SK-N-SH (cell line): ENCODE measurements around the gene FOXP2. TPM values are rescaled to one million over a fixed set of nuclear protein-coding genes. Genes with fewer than 3 reads are reported as not detected.

Source experiments
- CTCF ChIA-PET: fragments of 300-600, 350-600 bp; formaldehyde crosslinking; extraction: SDS; loops from one replicate; lab custom pipeline; 2021; lab: Yijun Ruan, JAX
- POLR2A ChIA-PET: fragments of 350-600 bp; sonication (Branson Sonifier 250); formaldehyde crosslinking; extraction: SDS; loops from one replicate; lab custom pipeline; 2020; ENCODE audit warnings: antibody characterized with exemption, inconsistent platforms; lab: Yijun Ruan, JAX
- DNase-seq: peaks from one replicate; pipeline ENCODE4 v3.0.0; 2012
- H2AFZ ChIP-seq: fragments of 200-600 bp; sonication (generic); 2 replicates; pipeline ENCODE4 v1.8.1; 2016; ENCODE audit warnings: antibody characterized with exemption, mild to moderate bottlenecking, low read depth
- H3F3A ChIP-seq: fragments of 200-600 bp; sonication (generic); replicated peaks from 2 replicates; pipeline ENCODE3; 2016; ENCODE audit warnings: antibody characterized with exemption, mild to moderate bottlenecking; ENCODE audit not compliant: insufficient read depth
- H3K27ac ChIP-seq, 2 experiments: fragments of 200-500 bp in 1 of 2; fragments of 200-600 bp in 1 of 2; sonication (Bioruptor generic) in 1 of 2; sonication (generic), shearing (Covaris generic) in 1 of 2; 2 replicates each; pipeline versions ENCODE4 v1.5.1 to v1.6.1; 2014 to 2016; ENCODE audit warnings: low read depth in 2 of 2, inconsistent platforms in 1 of 2, low read length in 1 of 2, mild to moderate bottlenecking in 1 of 2, mixed read lengths in 1 of 2
- H3K27me3 ChIP-seq: fragments of 200-600 bp; sonication (generic), shearing (Covaris generic); 2 replicates; pipeline ENCODE4 v1.6.1; 2016; ENCODE audit warnings: mixed run types; ENCODE audit not compliant: insufficient read depth
- H3K36me3 ChIP-seq, 2 experiments: fragments of 200-500 bp in 1 of 2; fragments of 200-600 bp in 1 of 2; sonication (Bioruptor generic) in 1 of 2; sonication (generic) in 1 of 2; replicated peaks in 1 of 2; 2 replicates each; pipeline versions ENCODE3 to v1.5.1; 2014 to 2016; ENCODE audit warnings: low read length in 1 of 2, mild to moderate bottlenecking in 1 of 2; ENCODE audit not compliant: insufficient read depth in 2 of 2, control insufficient read depth in 1 of 2
- H3K4me1 ChIP-seq, 2 experiments: fragments of 200-500 bp in 1 of 2; fragments of 200-600 bp in 1 of 2; sonication (Bioruptor generic) in 1 of 2; sonication (generic), shearing (Covaris generic) in 1 of 2; 2 replicates each; pipeline versions ENCODE4 v1.5.1 to v1.6.1; 2014 to 2016; ENCODE audit warnings: low read depth in 1 of 2, low read length in 1 of 2, mixed run types in 1 of 2; ENCODE audit not compliant: insufficient read depth in 2 of 2, control insufficient read depth in 1 of 2
- H3K4me2 ChIP-seq: fragments of 200-600 bp; sonication (generic), shearing (Covaris generic); 2 replicates; pipeline ENCODE4 v1.6.1; 2017; ENCODE audit warnings: mixed run types
- H3K4me3 ChIP-seq, 2 experiments: fragments of 200-500 bp in 1 of 2; fragments of 200-600 bp in 1 of 2; sonication (Bioruptor generic) in 1 of 2; sonication (generic), shearing (Covaris generic) in 1 of 2; 2 replicates each; pipeline versions ENCODE4 v1.5.1 to v1.8.1; 2014 to 2016; ENCODE audit warnings: low read depth in 2 of 2, inconsistent platforms in 1 of 2, low read length in 1 of 2, mild to moderate bottlenecking in 1 of 2, mixed read lengths in 1 of 2, moderate library complexity in 1 of 2
- H3K79me2 ChIP-seq: fragments of 200-600 bp; sonication (generic); 2 replicates; pipeline ENCODE4 v1.8.1; 2017; ENCODE audit warnings: mild to moderate bottlenecking; ENCODE audit not compliant: insufficient read depth
- H3K9ac ChIP-seq: fragments of 200-600 bp; sonication (generic); 2 replicates; pipeline ENCODE4 v1.6.1; 2017; ENCODE audit warnings: mixed run types
- H3K9me2 ChIP-seq: fragments of 200-600 bp; sonication (generic); 2 replicates; pipeline ENCODE4 v1.6.1; 2017; ENCODE audit warnings: mixed run types
- H3K9me3 ChIP-seq: fragments of 200-600 bp; sonication (generic); 2 replicates; pipeline ENCODE4 v1.6.1; 2017; ENCODE audit warnings: mixed run types, mild to moderate bottlenecking, moderate library complexity
- H4K20me1 ChIP-seq: fragments of 200-600 bp; sonication (generic); 2 replicates; pipeline ENCODE4 v1.6.1; 2017; ENCODE audit warnings: mild to moderate bottlenecking, mixed run types; ENCODE audit not compliant: insufficient read depth
- ELF1 ChIP-seq: IDR thresholded peaks from 2 replicates; pipeline ENCODE4 v1.4.0; 2012
- FOSL2 ChIP-seq: IDR thresholded peaks from 2 replicates; pipeline ENCODE4 v1.4.0; 2012; ENCODE audit warnings: low read depth, mild to moderate bottlenecking, moderate library complexity, borderline replicate concordance
- FOXJ3 ChIP-seq: sonication (generic); formaldehyde crosslinking; IDR thresholded peaks from 2 replicates; pipeline ENCODE4 v1.5.1; 2020; ENCODE audit warnings: mild to moderate bottlenecking, missing genetic modification reagents
- JUND ChIP-seq: IDR thresholded peaks from 2 replicates; pipeline ENCODE4 v1.4.0; 2012
- MXI1 ChIP-seq: IDR thresholded peaks from 2 replicates; pipeline ENCODE4 v1.6.1; 2012; ENCODE audit warnings: mild to moderate bottlenecking, low read depth, low read length, improper control_type of control experiment
- NFIC ChIP-seq: IDR thresholded peaks from 2 replicates; pipeline ENCODE4 v1.4.0; 2012; ENCODE audit warnings: borderline replicate concordance
- RCOR1 ChIP-seq: fragments of 150-350 bp; IDR thresholded peaks from 2 replicates; pipeline ENCODE4 v1.6.1; 2017; ENCODE audit warnings: antibody characterized with exemption, low read length
- RXRA ChIP-seq: IDR thresholded peaks from 2 replicates; pipeline ENCODE4 v1.4.0; 2012; ENCODE audit warnings: low read depth, mild to moderate bottlenecking, borderline replicate concordance
- TCF12 ChIP-seq: IDR thresholded peaks from 2 replicates; pipeline ENCODE4 v1.4.0; 2012
- WGBS: methylation state at CpG from one replicate; pipeline ENCODE4 v1.1.6; 2017; ENCODE audit warnings: low lambda C conversion rate; 5-methylcytosine and 5-hydroxymethylcytosine counted together
- polyA plus RNA-seq, 3 experiments: library from polyadenylated mRNA; depleted of rRNA; stranded (reverse); fragments of >200 nt; gene quantifications; 2 replicates each; pipeline ENCODE4 v1.2.3, GENCODE V29; 2012
- TF ChIP-seq, protein P1 (sequence below): IDR thresholded peaks from 2 replicates; pipeline ENCODE4 v1.6.1; 2012; ENCODE audit warnings: mild to moderate bottlenecking, low read depth, low read length, moderate library complexity
- TF ChIP-seq, protein P2 (sequence below): fragments of 200-600 bp; sonication (generic); IDR thresholded peaks from 2 replicates; pipeline ENCODE4 v1.6.1; 2017; ENCODE audit warnings: antibody characterized with exemption, mild to moderate bottlenecking, moderate library complexity
- TF ChIP-seq, protein P3 (sequence below): fragments of 150-350 bp; IDR thresholded peaks from 2 replicates; pipeline ENCODE4 v1.6.1; 2017; ENCODE audit warnings: antibody characterized with exemption, low read length, low read depth, borderline replicate concordance
- TF ChIP-seq, protein P4 (sequence below): IDR thresholded peaks from 2 replicates; pipeline ENCODE4; 2012
- TF ChIP-seq, protein P5 (sequence below): IDR thresholded peaks from 2 replicates; pipeline ENCODE4 v1.4.0; 2012; ENCODE audit warnings: low read depth
- TF ChIP-seq, protein P6 (sequence below): fragments of 150-350 bp; IDR thresholded peaks from 2 replicates; pipeline ENCODE4 v1.6.1; 2016; ENCODE audit warnings: mild to moderate bottlenecking, low read depth, low read length
- TF ChIP-seq, protein P7 (sequence below): IDR thresholded peaks from 2 replicates; pipeline ENCODE4 v1.4.0; 2012; ENCODE audit warnings: low read depth, borderline replicate concordance

Gene FOXP2
- polyA plus RNA-seq, 1 of the 3 experiments (the other 2 are of a cell fraction), result not detected

DNA sequence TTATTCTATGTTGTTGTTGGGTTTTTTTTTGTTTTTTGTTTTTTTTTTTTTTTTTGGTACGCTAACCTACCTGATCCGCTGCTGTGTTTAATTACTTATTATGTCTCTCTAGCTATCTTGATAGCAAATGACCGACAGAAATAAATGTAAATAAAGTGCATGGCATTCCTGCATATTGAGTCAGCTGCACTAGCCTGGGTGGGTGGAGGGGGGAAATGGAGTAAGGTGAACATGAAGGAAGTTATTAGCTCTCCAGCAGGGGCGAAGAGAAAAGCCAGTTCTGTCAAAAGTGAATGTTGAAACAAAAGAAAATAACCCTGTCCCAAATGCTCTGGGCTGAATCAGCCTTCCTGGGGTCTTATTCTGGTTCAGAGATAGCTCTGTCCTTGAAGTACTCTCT, 296.6 kb downstream of the FOXP2 start:
- Histone ChIP-seq H3K27ac (no peak overlapping the region), H3K4me2 (no peak overlapping the region), H2AFZ (no peak overlapping the region), H3K27me3 (0 out of 2 replicates have a peak, but pooled peaks cover 4% of the 10 kb centered on the region), H3K36me3 (no peaks in the 10 kb centered on the region), H4K20me1 (no peaks in the 10 kb centered on the region), H3K79me2 (no peaks in the 10 kb centered on the region), H3K9me3 (no peaks in the 10 kb centered on the region), H3K4me1 (no peaks in the 10 kb centered on the region), H3K9me2 (no peaks in the 10 kb centered on the region), H3K9ac (no peak overlapping the region), H3K4me3 (no peak overlapping the region), H3F3A (no peaks in the 10 kb centered on the region)
- no peak for DNase-seq
- ChIA-PET CTCF (no interaction called here), POLR2A (no interaction called here)
- 4% methylated on average over 4 of the region's 4 CpGs for WGBS
- TF ChIP-seq ELF1, result no peak
- TF ChIP-seq, protein P1, sequence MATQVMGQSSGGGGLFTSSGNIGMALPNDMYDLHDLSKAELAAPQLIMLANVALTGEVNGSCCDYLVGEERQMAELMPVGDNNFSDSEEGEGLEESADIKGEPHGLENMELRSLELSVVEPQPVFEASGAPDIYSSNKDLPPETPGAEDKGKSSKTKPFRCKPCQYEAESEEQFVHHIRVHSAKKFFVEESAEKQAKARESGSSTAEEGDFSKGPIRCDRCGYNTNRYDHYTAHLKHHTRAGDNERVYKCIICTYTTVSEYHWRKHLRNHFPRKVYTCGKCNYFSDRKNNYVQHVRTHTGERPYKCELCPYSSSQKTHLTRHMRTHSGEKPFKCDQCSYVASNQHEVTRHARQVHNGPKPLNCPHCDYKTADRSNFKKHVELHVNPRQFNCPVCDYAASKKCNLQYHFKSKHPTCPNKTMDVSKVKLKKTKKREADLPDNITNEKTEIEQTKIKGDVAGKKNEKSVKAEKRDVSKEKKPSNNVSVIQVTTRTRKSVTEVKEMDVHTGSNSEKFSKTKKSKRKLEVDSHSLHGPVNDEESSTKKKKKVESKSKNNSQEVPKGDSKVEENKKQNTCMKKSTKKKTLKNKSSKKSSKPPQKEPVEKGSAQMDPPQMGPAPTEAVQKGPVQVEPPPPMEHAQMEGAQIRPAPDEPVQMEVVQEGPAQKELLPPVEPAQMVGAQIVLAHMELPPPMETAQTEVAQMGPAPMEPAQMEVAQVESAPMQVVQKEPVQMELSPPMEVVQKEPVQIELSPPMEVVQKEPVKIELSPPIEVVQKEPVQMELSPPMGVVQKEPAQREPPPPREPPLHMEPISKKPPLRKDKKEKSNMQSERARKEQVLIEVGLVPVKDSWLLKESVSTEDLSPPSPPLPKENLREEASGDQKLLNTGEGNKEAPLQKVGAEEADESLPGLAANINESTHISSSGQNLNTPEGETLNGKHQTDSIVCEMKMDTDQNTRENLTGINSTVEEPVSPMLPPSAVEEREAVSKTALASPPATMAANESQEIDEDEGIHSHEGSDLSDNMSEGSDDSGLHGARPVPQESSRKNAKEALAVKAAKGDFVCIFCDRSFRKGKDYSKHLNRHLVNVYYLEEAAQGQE, result no peak
- TF ChIP-seq, protein P2, sequence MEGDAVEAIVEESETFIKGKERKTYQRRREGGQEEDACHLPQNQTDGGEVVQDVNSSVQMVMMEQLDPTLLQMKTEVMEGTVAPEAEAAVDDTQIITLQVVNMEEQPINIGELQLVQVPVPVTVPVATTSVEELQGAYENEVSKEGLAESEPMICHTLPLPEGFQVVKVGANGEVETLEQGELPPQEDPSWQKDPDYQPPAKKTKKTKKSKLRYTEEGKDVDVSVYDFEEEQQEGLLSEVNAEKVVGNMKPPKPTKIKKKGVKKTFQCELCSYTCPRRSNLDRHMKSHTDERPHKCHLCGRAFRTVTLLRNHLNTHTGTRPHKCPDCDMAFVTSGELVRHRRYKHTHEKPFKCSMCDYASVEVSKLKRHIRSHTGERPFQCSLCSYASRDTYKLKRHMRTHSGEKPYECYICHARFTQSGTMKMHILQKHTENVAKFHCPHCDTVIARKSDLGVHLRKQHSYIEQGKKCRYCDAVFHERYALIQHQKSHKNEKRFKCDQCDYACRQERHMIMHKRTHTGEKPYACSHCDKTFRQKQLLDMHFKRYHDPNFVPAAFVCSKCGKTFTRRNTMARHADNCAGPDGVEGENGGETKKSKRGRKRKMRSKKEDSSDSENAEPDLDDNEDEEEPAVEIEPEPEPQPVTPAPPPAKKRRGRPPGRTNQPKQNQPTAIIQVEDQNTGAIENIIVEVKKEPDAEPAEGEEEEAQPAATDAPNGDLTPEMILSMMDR, result no peak
- no peak for TF ChIP-seq RXRA
- TF ChIP-seq, protein P3, sequence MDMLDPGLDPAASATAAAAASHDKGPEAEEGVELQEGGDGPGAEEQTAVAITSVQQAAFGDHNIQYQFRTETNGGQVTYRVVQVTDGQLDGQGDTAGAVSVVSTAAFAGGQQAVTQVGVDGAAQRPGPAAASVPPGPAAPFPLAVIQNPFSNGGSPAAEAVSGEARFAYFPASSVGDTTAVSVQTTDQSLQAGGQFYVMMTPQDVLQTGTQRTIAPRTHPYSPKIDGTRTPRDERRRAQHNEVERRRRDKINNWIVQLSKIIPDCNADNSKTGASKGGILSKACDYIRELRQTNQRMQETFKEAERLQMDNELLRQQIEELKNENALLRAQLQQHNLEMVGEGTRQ, result no peak
- TF ChIP-seq, protein P4, sequence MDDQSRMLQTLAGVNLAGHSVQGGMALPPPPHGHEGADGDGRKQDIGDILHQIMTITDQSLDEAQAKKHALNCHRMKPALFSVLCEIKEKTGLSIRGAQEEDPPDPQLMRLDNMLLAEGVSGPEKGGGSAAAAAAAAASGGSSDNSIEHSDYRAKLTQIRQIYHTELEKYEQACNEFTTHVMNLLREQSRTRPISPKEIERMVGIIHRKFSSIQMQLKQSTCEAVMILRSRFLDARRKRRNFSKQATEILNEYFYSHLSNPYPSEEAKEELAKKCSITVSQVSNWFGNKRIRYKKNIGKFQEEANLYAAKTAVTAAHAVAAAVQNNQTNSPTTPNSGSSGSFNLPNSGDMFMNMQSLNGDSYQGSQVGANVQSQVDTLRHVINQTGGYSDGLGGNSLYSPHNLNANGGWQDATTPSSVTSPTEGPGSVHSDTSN, result no peak
- no peak for TF ChIP-seq FOSL2
- no peak for TF ChIP-seq RCOR1

DNA sequence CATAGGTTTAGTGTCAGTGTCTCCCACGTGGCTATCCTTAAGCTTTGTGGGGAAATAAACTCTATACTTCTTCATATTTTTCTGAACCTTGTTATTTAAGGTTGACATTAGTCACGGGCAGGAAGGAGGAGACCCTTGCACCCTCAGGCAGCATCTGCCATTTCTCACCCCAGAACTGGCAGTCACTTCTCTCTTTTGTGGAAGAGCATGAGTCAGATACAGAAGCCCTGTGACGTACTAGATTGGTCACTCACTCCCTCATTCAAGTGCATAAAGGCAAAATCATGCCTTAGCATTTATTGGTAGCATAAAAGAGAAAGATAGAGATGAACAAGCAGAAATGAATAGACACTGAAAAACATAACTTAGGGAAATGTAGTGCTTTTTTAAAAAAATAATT, 301.3 kb downstream of the FOXP2 start:
- Histone ChIP-seq H3K4me3 (no peak overlapping the region), H3K27ac (no peak overlapping the region), H3K9ac (no peak overlapping the region), H3K9me3 (no peaks in the 10 kb centered on the region), H3K9me2 (no peaks in the 10 kb centered on the region), H3K79me2 (no peaks in the 10 kb centered on the region), H3K27me3 (peaks cover 4% of the 10 kb centered on the region; the same call in 1 of the 2 replicates), H2AFZ (no peak overlapping the region), H3F3A (no peaks in the 10 kb centered on the region), H3K4me1 (no peaks in the 10 kb centered on the region), H4K20me1 (no peaks in the 10 kb centered on the region), H3K4me2 (no peak overlapping the region), H3K36me3 (no peaks in the 10 kb centered on the region)
- DNase-seq, result no peak
- POLR2A ChIA-PET, result no interaction called here
- CTCF ChIA-PET, result no interaction called here
- WGBS, result 3% methylated on average over 3 of the region's 3 CpGs
- TF ChIP-seq, protein P5, sequence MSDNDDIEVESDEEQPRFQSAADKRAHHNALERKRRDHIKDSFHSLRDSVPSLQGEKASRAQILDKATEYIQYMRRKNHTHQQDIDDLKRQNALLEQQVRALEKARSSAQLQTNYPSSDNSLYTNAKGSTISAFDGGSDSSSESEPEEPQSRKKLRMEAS, result no peak
- TF ChIP-seq MXI1, result no peak
- TF ChIP-seq JUND, result no peak
- TF ChIP-seq, protein P6, sequence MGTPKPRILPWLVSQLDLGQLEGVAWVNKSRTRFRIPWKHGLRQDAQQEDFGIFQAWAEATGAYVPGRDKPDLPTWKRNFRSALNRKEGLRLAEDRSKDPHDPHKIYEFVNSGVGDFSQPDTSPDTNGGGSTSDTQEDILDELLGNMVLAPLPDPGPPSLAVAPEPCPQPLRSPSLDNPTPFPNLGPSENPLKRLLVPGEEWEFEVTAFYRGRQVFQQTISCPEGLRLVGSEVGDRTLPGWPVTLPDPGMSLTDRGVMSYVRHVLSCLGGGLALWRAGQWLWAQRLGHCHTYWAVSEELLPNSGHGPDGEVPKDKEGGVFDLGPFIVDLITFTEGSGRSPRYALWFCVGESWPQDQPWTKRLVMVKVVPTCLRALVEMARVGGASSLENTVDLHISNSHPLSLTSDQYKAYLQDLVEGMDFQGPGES, result no peak
- TF ChIP-seq FOXJ3 (CRISPR knock-in tag), result no peak
- TF ChIP-seq TCF12, result no peak
- no peak for TF ChIP-seq NFIC
- TF ChIP-seq, protein P7, sequence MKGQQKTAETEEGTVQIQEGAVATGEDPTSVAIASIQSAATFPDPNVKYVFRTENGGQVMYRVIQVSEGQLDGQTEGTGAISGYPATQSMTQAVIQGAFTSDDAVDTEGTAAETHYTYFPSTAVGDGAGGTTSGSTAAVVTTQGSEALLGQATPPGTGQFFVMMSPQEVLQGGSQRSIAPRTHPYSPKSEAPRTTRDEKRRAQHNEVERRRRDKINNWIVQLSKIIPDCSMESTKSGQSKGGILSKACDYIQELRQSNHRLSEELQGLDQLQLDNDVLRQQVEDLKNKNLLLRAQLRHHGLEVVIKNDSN, result no peak
